Panc1 (cell line): ENCODE results near the gene BANF2.

Experiments used
- POLR2AphosphoS5 ChIP-seq: IDR thresholded peaks from 2 replicates; pipeline ENCODE4 v1.6.1; 2012; ENCODE audit warnings: mild to moderate bottlenecking, low read depth, low read length, moderate library complexity
- TCF7L2 ChIP-seq: IDR thresholded peaks from 2 replicates; pipeline ENCODE4 v1.6.1; 2011; ENCODE audit warnings: mild to moderate bottlenecking, low read depth, low read length, inconsistent platforms
- TF ChIP-seq, protein P1 (sequence below): fragments of 450-650 bp; IDR thresholded peaks from 2 replicates; pipeline ENCODE4 v1.5.1; 2017; ENCODE audit warnings: mild to moderate bottlenecking
- TF ChIP-seq, protein P2 (sequence below), 2 experiments: IDR thresholded peaks; 2 replicates each; pipeline ENCODE4 v1.6.1; 2011 to 2012; ENCODE audit warnings: low read depth in 2 of 2, control low read depth in 1 of 2, low read length in 1 of 2, mild to moderate bottlenecking in 1 of 2, moderate library complexity in 1 of 2; ENCODE audit not compliant: insufficient read depth in 1 of 2

DNA sequence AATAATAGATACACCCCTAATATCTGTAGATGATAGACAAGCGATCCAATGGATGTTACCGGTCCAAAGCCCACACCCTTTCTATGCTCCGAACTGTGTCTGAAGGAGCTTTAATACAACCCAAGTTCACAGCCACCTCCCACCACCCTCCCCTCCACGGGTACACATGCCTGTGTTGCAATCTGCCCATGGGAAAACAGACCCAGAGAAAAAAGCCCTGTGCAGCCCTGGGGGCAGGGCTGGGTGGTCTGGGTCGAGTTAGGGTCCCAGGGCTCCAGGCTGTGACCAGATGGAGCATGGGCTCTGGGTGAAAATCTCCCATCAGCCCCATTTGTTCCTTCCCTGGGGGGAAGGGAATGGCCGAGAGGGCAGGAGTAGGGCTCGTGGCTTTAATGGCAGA, 65.8 kb downstream of the BANF2 start:
- no peak for TF ChIP-seq POLR2AphosphoS5
- TF ChIP-seq, protein P1, sequence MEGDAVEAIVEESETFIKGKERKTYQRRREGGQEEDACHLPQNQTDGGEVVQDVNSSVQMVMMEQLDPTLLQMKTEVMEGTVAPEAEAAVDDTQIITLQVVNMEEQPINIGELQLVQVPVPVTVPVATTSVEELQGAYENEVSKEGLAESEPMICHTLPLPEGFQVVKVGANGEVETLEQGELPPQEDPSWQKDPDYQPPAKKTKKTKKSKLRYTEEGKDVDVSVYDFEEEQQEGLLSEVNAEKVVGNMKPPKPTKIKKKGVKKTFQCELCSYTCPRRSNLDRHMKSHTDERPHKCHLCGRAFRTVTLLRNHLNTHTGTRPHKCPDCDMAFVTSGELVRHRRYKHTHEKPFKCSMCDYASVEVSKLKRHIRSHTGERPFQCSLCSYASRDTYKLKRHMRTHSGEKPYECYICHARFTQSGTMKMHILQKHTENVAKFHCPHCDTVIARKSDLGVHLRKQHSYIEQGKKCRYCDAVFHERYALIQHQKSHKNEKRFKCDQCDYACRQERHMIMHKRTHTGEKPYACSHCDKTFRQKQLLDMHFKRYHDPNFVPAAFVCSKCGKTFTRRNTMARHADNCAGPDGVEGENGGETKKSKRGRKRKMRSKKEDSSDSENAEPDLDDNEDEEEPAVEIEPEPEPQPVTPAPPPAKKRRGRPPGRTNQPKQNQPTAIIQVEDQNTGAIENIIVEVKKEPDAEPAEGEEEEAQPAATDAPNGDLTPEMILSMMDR = no peak
- TF ChIP-seq, protein P2, sequence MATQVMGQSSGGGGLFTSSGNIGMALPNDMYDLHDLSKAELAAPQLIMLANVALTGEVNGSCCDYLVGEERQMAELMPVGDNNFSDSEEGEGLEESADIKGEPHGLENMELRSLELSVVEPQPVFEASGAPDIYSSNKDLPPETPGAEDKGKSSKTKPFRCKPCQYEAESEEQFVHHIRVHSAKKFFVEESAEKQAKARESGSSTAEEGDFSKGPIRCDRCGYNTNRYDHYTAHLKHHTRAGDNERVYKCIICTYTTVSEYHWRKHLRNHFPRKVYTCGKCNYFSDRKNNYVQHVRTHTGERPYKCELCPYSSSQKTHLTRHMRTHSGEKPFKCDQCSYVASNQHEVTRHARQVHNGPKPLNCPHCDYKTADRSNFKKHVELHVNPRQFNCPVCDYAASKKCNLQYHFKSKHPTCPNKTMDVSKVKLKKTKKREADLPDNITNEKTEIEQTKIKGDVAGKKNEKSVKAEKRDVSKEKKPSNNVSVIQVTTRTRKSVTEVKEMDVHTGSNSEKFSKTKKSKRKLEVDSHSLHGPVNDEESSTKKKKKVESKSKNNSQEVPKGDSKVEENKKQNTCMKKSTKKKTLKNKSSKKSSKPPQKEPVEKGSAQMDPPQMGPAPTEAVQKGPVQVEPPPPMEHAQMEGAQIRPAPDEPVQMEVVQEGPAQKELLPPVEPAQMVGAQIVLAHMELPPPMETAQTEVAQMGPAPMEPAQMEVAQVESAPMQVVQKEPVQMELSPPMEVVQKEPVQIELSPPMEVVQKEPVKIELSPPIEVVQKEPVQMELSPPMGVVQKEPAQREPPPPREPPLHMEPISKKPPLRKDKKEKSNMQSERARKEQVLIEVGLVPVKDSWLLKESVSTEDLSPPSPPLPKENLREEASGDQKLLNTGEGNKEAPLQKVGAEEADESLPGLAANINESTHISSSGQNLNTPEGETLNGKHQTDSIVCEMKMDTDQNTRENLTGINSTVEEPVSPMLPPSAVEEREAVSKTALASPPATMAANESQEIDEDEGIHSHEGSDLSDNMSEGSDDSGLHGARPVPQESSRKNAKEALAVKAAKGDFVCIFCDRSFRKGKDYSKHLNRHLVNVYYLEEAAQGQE (IDR thresholded peaks at IDR 0.05; ENCODE audit: insufficient read depth in 1 of 2, low read depth in 2 of 2, low read length in 1 of 2) = no peak
- no peak for TF ChIP-seq TCF7L2
